HepG2 (cell line): ENCODE measurements around the gene DOCK4. TPM values are rescaled to one million over a fixed set of nuclear protein-coding genes. Genes with fewer than 3 reads are reported as not detected.

Experiments used
- AGO2 ChIP-seq: fragments of 200-400 bp; formaldehyde crosslinking; optimal IDR thresholded peaks from 2 replicates; pipeline ENCODE3; 2017; ENCODE audit warnings: mild to moderate bottlenecking, low read depth, low read length, moderate library complexity
- HIVEP1 ChIP-seq: sonication (generic); formaldehyde crosslinking; IDR thresholded peaks from 2 replicates; pipeline ENCODE4 v1.4.0; 2020; ENCODE audit warnings: mild to moderate bottlenecking, missing genetic modification reagents
- MATR3 ChIP-seq: sonication (generic); formaldehyde crosslinking; IDR thresholded peaks from 2 replicates; pipeline ENCODE4 v1.4.0; 2020; ENCODE audit warnings: missing genetic modification reagents
- ZNF776 ChIP-seq: sonication (generic); formaldehyde crosslinking; IDR thresholded peaks from 2 replicates; pipeline ENCODE4 v1.4.0; 2020; ENCODE audit warnings: mild to moderate bottlenecking, missing genetic modification reagents
- polyA plus RNA-seq, 8 experiments: library from polyadenylated mRNA; depleted of rRNA in 3 of 8; stranded (reverse) in 7 of 8; unstranded in 1 of 8; fragments of >200 nt; fragmentation: Illumina TruSeq in 4 of 8; extraction: Trizol in 4 of 8; gene quantifications; 2 replicates each; pipeline versions ENCODE4 v1.2.1 to v1.2.3, GENCODE V29; 2011 to 2016; ENCODE audit warnings: low read depth in 4 of 8, missing spikeins in 1 of 8, mixed read lengths in 1 of 8; ENCODE audit not compliant: insufficient read depth in 1 of 8
- total RNA-seq, 5 experiments: library from RNA; depleted of rRNA; stranded (reverse); fragments of >200 nt; fragmentation: Illumina TruSeq; extraction: Trizol; gene quantifications; 2 replicates each; pipeline ENCODE4 v1.2.3, GENCODE V29; 2016; ENCODE audit warnings: low read depth in 1 of 5
- TF ChIP-seq, protein P1 (sequence below): sonication (generic); formaldehyde crosslinking; IDR thresholded peaks from 2 replicates; pipeline ENCODE4 v1.8.0; 2022; ENCODE audit warnings: missing genetic modification reagents, mild to moderate bottlenecking, inconsistent platforms, borderline replicate concordance
- TF ChIP-seq, protein P2 (sequence below): sonication (generic); formaldehyde crosslinking; IDR thresholded peaks from 2 replicates; pipeline ENCODE4 v1.5.0; 2020; ENCODE audit warnings: mild to moderate bottlenecking, missing genetic modification reagents
- TF ChIP-seq, protein P3 (sequence below): sonication (generic); formaldehyde crosslinking; IDR thresholded peaks from 2 replicates; pipeline ENCODE4 v1.4.0; 2020; ENCODE audit warnings: missing genetic modification reagents, borderline replicate concordance
- TF ChIP-seq, protein P4 (sequence below): sonication (generic); formaldehyde crosslinking; IDR thresholded peaks from 2 replicates; pipeline ENCODE4 v1.8.1; 2023; ENCODE audit warnings: mild to moderate bottlenecking, moderate library complexity, missing genetic modification reagents
- TF ChIP-seq, protein P5 (sequence below): IDR thresholded peaks from 2 replicates; pipeline ENCODE4 v1.6.1; 2016; ENCODE audit warnings: control low read depth

DOCK4 gene
- total and polyA plus RNA-seq, 2 of the 13 experiments (the other 11 are each of a cell fraction or from before 2014, with no cell fraction given) = 13.5 to 17.4 TPM

DNA sequence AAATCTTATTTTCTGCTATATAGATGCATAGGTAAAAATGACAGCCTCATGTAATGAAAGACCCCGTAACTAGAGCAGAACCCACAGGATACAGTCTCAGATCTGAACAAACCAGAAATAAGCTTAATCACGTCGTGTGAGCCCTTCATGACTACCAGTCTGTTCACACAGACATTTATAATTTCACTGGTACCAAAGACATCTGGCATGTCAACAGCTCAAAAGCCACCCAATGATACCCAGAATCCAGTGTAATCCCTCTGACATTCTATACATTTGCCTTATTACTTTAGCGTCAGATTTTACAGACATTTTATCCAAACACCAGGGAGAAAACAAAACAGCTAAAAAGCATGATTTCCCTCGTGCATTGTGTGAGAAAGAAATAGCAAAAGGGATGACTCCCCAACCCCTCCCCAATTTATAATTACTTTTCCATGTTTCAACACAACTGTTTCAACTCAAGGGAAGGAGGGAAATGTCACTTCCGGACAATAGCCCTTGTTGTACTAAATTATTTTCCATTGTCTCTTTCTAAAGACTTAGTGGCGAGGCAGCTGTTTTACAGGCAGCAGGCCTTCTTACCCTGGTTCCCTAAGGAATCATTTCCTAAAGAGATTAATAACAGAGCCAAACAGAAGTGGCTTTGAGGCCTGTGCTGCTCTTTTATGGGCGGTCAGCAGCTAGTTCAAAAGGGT is 33.2 kb downstream of the DOCK4 start (continued):
- no peak for TF ChIP-seq MATR3
- no peak for TF ChIP-seq HIVEP1 (CRISPR knock-in tag)
- TF ChIP-seq ZNF776 = no peak
- TF ChIP-seq, protein P1, sequence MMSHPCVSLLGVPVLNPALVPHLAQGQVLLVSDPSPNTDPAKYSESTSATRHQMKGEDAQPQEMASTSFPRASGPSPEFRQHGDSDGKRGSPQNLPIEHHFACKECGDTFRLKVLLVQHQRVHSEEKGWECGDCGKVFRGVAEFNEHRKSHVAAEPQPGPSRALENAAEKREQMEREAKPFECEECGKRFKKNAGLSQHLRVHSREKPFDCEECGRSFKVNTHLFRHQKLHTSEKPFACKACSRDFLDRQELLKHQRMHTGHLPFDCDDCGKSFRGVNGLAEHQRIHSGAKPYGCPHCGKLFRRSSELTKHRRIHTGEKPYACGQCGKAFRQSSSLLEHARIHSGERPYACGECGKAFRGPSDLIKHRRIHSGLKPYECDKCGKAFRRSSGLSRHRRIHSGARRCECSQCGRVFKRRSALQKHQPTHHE (CRISPR knock-in tag) = no peak
- no peak for TF ChIP-seq AGO2
- TF ChIP-seq, protein P2, sequence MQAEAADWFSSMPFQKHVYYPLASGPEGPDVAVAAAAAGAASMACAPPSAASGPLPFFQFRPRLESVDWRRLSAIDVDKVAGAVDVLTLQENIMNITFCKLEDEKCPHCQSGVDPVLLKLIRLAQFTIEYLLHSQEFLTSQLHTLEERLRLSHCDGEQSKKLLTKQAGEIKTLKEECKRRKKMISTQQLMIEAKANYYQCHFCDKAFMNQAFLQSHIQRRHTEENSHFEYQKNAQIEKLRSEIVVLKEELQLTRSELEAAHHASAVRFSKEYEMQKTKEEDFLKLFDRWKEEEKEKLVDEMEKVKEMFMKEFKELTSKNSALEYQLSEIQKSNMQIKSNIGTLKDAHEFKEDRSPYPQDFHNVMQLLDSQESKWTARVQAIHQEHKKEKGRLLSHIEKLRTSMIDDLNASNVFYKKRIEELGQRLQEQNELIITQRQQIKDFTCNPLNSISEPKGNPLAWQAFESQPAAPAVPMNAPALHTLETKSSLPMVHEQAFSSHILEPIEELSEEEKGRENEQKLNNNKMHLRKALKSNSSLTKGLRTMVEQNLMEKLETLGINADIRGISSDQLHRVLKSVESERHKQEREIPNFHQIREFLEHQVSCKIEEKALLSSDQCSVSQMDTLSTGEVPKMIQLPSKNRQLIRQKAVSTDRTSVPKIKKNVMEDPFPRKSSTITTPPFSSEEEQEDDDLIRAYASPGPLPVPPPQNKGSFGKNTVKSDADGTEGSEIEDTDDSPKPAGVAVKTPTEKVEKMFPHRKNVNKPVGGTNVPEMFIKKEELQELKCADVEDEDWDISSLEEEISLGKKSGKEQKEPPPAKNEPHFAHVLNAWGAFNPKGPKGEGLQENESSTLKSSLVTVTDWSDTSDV = no peak
- TF ChIP-seq, protein P3, sequence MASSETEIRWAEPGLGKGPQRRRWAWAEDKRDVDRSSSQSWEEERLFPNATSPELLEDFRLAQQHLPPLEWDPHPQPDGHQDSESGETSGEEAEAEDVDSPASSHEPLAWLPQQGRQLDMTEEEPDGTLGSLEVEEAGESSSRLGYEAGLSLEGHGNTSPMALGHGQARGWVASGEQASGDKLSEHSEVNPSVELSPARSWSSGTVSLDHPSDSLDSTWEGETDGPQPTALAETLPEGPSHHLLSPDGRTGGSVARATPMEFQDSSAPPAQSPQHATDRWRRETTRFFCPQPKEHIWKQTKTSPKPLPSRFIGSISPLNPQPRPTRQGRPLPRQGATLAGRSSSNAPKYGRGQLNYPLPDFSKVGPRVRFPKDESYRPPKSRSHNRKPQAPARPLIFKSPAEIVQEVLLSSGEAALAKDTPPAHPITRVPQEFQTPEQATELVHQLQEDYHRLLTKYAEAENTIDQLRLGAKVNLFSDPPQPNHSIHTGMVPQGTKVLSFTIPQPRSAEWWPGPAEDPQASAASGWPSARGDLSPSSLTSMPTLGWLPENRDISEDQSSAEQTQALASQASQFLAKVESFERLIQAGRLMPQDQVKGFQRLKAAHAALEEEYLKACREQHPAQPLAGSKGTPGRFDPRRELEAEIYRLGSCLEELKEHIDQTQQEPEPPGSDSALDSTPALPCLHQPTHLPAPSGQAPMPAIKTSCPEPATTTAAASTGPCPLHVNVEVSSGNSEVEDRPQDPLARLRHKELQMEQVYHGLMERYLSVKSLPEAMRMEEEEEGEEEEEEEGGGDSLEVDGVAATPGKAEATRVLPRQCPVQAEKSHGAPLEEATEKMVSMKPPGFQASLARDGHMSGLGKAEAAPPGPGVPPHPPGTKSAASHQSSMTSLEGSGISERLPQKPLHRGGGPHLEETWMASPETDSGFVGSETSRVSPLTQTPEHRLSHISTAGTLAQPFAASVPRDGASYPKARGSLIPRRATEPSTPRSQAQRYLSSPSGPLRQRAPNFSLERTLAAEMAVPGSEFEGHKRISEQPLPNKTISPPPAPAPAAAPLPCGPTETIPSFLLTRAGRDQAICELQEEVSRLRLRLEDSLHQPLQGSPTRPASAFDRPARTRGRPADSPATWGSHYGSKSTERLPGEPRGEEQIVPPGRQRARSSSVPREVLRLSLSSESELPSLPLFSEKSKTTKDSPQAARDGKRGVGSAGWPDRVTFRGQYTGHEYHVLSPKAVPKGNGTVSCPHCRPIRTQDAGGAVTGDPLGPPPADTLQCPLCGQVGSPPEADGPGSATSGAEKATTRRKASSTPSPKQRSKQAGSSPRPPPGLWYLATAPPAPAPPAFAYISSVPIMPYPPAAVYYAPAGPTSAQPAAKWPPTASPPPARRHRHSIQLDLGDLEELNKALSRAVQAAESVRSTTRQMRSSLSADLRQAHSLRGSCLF (CRISPR knock-in tag) = no peak
- TF ChIP-seq, protein P4, sequence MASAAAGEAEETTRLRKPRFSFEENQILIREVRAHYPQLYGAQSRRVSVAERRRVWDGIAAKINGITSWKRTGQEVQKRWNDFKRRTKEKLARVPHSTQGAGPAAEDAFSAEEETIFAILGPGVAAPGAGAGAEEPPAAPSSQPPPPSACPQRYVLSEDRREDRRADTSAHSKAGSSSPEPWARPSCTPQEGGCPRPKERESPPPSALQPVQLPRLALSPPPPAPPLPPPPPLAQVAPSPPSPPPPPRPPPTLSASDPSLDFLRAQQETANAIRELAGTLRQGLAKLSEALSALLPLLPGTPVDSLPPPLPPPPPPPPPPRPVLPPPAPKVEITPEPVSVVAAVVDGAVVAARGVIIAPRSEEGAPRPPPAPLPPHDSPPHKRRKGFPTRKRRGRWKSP (CRISPR knock-in tag) = no peak
- TF ChIP-seq, protein P5, sequence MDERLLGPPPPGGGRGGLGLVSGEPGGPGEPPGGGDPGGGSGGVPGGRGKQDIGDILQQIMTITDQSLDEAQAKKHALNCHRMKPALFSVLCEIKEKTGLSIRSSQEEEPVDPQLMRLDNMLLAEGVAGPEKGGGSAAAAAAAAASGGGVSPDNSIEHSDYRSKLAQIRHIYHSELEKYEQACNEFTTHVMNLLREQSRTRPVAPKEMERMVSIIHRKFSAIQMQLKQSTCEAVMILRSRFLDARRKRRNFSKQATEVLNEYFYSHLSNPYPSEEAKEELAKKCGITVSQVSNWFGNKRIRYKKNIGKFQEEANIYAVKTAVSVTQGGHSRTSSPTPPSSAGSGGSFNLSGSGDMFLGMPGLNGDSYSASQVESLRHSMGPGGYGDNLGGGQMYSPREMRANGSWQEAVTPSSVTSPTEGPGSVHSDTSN = no peak
- TF ChIP-seq, all 625 proteins: peak for 0
